Large intestine (tissue), 3 donors: ENCODE results near the gene OPCML. TPM values are rescaled to one million over a fixed set of nuclear protein-coding genes. Genes with fewer than 3 reads are reported as not detected.

Source experiments
- DNase-seq, 2 donors: peaks; one replicate each; pipeline versions ENCODE4 v3.0.0 to v3.0.0-alpha.2; 2013
- H3K27ac ChIP-seq: one replicate; pipeline ENCODE4 v1.5.1; 2013; ENCODE audit warnings: low read length
- H3K27me3 ChIP-seq: 2 replicates; pipeline ENCODE4 v1.6.1; 2013; ENCODE audit warnings: low read length; ENCODE audit not compliant: control insufficient read depth, insufficient read depth
- H3K36me3 ChIP-seq: 2 replicates; pipeline ENCODE4 v1.6.1; 2013; ENCODE audit warnings: low read length; ENCODE audit not compliant: control insufficient read depth, insufficient read depth
- H3K4me1 ChIP-seq: one replicate; pipeline ENCODE4 v1.6.1; 2013; ENCODE audit warnings: low read length; ENCODE audit not compliant: control insufficient read depth, insufficient read depth
- H3K4me3 ChIP-seq: one replicate; pipeline ENCODE4 v1.5.1; 2013; ENCODE audit warnings: low read length
- H3K9me3 ChIP-seq: one replicate; pipeline ENCODE4 v1.6.1; 2013; ENCODE audit warnings: mild to moderate bottlenecking, low read depth, low read length, moderate library complexity; ENCODE audit not compliant: control insufficient read depth
- whole genome bisulfite sequencing: methylation state at CpG from one replicate; pipeline ENCODE4 v1.1.5; 2013; ENCODE audit warnings: low lambda C conversion rate; ENCODE audit not compliant: insufficient coverage; 5-methylcytosine and 5-hydroxymethylcytosine counted together
- polyA plus RNA-seq: library from polyadenylated mRNA; unstranded; fragments of 120-200 nt; gene quantifications from one replicate; pipeline ENCODE4 v1.2.1, GENCODE V29; 2013

The OPCML gene
- polyA plus RNA-seq, 1 donor: 1.4 TPM

- Histone ChIP-seq H3K27me3 (no peaks in the 10 kb centered on the region), H3K9me3 (no peaks in the 10 kb centered on the region), H3K4me3 (no peak overlapping the region), H3K36me3 (no peaks in the 10 kb centered on the region), H3K27ac (no peak overlapping the region), H3K4me1 (no peaks in the 10 kb centered on the region)
- WGBS: 89% methylated on average over 1 of the region's 4 CpGs
- no peak for DNase-seq
These were observed 562.4 kb downstream of the OPCML start for GRCh38 chr11:132969892-132970291.

GRCh38 chr11:132962041-132962440 lies 570.3 kb downstream of the OPCML start:
- Histone ChIP-seq H3K4me1 (no peaks in the 10 kb centered on the region), H3K36me3 (no peaks in the 10 kb centered on the region), H3K4me3 (no peak overlapping the region), H3K27ac (no peak overlapping the region), H3K9me3 (no peaks in the 10 kb centered on the region), H3K27me3 (peaks cover 18% of the 10 kb centered on the region)
- DNase-seq: no peak
- WGBS: 70% methylated on average over 2 of the region's 6 CpGs

DNA sequence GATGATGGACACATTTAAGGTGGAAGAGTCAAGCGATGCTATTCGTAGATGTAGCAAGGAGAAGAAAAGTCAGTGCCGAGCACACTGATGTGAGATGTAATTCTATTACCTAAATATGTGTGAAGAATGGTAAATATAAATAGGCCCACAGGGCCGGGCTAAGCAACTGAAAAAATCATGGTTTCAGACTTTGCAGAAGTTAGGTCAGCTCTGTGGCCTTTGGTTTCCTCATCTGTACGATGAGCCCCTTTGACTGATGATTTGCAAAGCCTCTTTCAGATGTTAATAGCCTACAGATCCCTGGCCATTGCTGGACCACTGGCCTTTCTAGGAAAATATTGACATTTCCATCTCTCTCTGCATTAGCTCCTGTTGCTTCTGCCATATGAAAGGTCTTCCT lies 570.8 kb downstream of the OPCML start:
- Histone ChIP-seq H3K27me3 (peaks cover 20% of the 10 kb centered on the region), H3K4me3 (no peak overlapping the region), H3K27ac (no peak overlapping the region), H3K4me1 (no peaks in the 10 kb centered on the region), H3K36me3 (no peaks in the 10 kb centered on the region), H3K9me3 (no peaks in the 10 kb centered on the region)
- WGBS: 100% methylated on average over 2 of the region's 5 CpGs
- no peak for DNase-seq

- peaks cover 22% of the 10 kb centered on the region for H3K27me3 ChIP-seq
- no peaks in the 10 kb centered on the region for H3K36me3 ChIP-seq
- no peaks in the 10 kb centered on the region for H3K9me3 ChIP-seq
- WGBS: 67% methylated on average over 7 of the region's 21 CpGs
- no peak overlapping the region for H3K4me3 ChIP-seq
- H3K27ac ChIP-seq: no peak overlapping the region
- no peaks in the 10 kb centered on the region for H3K4me1 ChIP-seq
- DNase-seq: no peak
These were observed 571.8 kb downstream of the OPCML start for GRCh38 chr11:132960273-132961078.

GRCh38 chr11:132959693-132960092 lies 572.6 kb downstream of the OPCML start:
- WGBS: 86% methylated on average over 3 of the region's 3 CpGs
- peaks cover 22% of the 10 kb centered on the region for H3K27me3 ChIP-seq
- no peak overlapping the region for H3K4me3 ChIP-seq
- H3K9me3 ChIP-seq: no peaks in the 10 kb centered on the region
- no peaks in the 10 kb centered on the region for H3K36me3 ChIP-seq
- H3K27ac ChIP-seq: no peak overlapping the region
- DNase-seq: no peak
- no peaks in the 10 kb centered on the region for H3K4me1 ChIP-seq

DNA sequence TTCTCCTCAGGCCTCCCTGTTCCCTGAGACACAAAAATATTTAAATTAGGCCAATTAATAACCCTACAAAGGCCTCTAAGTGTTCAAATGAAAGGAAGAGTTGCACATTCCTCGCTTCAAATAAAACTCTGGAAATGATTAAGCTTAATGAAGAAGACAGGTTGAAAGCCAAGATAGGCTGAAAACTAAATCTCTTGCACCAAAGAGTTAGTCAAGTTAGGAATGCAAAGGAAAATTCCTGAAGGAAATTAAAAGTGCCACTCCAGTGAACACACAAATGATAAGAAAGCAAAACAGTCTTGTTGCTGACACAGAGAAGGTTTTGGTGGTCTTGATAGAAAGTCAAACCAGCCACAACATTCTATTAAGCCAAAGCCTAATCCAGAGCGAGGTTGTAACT lies 574.4 kb downstream of the OPCML start:
- no peak overlapping the region for H3K27ac ChIP-seq
- H3K27me3 ChIP-seq: peaks cover 24% of the 10 kb centered on the region
- H3K4me1 ChIP-seq: no peaks in the 10 kb centered on the region
- no peaks in the 10 kb centered on the region for H3K36me3 ChIP-seq
- DNase-seq: no peak
- 43% methylated on average over 1 of the region's 2 CpGs for WGBS
- no peak overlapping the region for H3K4me3 ChIP-seq
- no peaks in the 10 kb centered on the region for H3K9me3 ChIP-seq

DNA sequence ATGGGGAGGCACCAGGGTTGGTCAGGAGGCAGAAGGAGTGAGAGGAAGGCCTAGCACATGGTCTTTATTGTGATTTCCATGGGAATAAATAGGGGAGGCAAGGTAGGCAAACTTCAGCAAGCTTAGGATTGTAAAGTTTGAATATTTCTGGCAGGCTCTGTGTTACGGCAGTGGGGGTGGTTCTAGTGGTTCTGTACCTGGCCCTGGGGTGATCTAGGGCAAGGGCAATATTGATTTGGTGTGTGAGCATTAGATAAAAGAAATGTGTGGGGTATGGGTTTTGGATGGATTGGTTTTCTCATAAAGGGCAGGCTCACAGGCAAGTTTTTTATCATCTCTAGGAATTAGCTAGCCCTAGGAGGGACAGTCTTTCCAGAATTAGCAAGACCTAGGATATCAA lies 584.0 kb downstream of the OPCML start:
- H3K36me3 ChIP-seq: no peaks in the 10 kb centered on the region
- peaks cover 6% of the 10 kb centered on the region for H3K4me1 ChIP-seq
- no peaks in the 10 kb centered on the region for H3K9me3 ChIP-seq
- DNase-seq: no peak
- WGBS: no CpG with 5 or more reads among the region's 1 CpG
- H3K4me3 ChIP-seq: no peak overlapping the region
- peaks cover 28% of the 10 kb centered on the region for H3K27me3 ChIP-seq
- no peak overlapping the region for H3K27ac ChIP-seq

GRCh38 chr11:132944569-132944944 lies 587.7 kb downstream of the OPCML start:
- no CpG with 5 or more reads among the region's 9 CpGs for WGBS
- Histone ChIP-seq H3K27ac (no peak overlapping the region), H3K27me3 (peaks cover 45% of the 10 kb centered on the region), H3K4me1 (peaks cover 7% of the 10 kb centered on the region), H3K9me3 (no peaks in the 10 kb centered on the region), H3K36me3 (no peaks in the 10 kb centered on the region), H3K4me3 (peak overlapping the region; percentile 6)
- DNase-seq: no peak

DNA sequence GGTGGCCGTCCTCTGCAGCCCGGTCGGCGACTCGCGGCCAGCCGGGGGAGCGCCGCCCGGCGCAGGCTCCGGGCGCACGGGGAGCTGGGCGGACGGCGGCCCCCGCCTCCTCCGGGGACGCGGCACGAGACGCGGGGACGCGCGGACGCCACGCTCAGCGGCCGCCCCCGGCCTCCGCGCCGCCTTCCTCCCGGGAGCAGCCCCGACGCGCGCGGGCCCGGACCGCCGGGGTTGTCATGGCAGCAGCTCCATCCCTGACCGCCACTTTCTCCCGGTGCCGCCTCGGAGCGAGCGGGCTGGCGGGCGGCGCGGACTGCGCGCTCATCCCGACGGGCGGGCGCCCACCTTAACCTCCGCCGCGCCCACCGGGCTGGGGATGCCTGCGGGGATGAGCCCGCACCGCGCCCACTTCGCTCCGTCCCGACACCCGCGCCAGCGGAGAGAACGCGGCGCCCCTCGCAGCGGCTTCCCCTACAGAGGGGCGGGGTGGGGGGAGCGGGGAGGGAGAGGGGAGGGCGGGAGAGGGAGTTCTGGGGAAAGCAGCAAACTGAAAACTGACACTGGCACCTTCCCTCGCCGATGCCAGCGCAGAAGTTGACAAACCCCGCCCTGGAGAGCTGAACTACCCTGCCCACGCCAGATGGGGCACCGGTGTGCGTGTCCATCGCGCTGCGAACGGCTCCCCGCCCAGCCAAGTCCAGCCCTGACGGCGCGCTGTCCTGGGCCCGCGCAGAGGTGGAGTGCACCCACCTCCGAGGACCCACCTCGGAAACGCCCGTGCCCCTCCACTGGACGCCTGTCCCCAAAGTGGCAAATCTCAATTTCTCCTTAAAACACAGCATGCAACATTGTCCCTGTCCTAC lies 588.4 kb downstream of the OPCML start:
- H3K9me3 ChIP-seq: no peaks in the 10 kb centered on the region
- peaks cover 7% of the 10 kb centered on the region for H3K4me1 ChIP-seq
- peaks cover 45% of the 10 kb centered on the region for H3K27me3 ChIP-seq
- DNase-seq: no peak
- peak overlapping the region; percentile 6 for H3K4me3 ChIP-seq
- no peak overlapping the region for H3K27ac ChIP-seq
- no CpG with 5 or more reads among the region's 104 CpGs for WGBS
- no peaks in the 10 kb centered on the region for H3K36me3 ChIP-seq

DNA sequence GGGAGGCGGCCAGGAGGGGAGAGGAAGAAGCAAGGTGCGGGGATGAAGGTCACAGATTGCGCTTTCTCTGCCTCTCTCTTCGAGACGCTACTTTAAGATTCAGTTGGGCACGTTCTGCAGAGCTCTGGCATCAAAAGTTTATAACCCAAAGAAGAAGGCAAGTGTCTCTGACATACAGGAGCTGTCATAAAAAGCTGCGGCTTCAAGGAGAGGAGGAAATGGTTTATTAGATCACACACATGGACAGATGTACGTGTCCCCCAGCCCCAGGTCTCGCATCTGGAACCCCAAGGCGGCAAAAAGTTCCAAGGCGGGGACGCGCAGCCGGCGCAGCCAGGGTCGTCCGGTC lies 589.0 kb downstream of the OPCML start:
- Histone ChIP-seq H3K27ac (no peak overlapping the region), H3K4me1 (peaks cover 7% of the 10 kb centered on the region), H3K36me3 (no peaks in the 10 kb centered on the region), H3K4me3 (peak overlapping the region; percentile 5), H3K27me3 (peaks cover 45% of the 10 kb centered on the region), H3K9me3 (no peaks in the 10 kb centered on the region)
- WGBS: no CpG with 5 or more reads among the region's 17 CpGs
- peak in 1 of 2 donors; percentile 14 for DNase-seq
